NCI-H226 (cell line): ENCODE data around the gene CDC14C.
"Not testable (repeated sequence)": the region's sequence is repeated elsewhere in the genome, so short reads cannot be mapped to it uniquely, and the experiment has no call there.

Experiments
- DNase-seq: peaks from one replicate; pipeline ENCODE4 v3.0.0-alpha.2; 2015

The CDC14C gene

DNA sequence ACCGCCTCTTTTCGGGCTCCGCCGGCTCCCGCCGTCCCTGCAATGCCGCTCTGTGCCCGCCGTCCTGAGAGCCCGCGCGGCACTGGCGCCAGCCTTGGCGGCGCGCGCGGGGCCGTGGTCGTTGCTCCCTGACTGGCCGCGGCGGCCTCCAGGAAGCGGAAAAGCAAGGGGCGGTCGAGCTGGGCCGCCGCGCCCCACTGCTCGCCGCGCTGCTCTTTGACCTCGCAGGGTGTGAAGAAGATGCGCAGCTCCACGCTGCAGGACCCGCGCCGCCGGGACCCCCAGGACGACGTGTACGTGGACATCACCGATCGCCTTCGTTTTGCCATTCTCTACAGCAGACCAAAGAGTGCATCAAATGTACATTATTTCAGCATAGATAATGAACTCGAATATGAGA is at the start of gene CDC14C:
Gene CDC14C (plus strand): TSS at position 115 of the 400 bp plus-strand sequence. CDS start 126 bp downstream, at position 241.
- DNase-seq = no peak

DNA sequence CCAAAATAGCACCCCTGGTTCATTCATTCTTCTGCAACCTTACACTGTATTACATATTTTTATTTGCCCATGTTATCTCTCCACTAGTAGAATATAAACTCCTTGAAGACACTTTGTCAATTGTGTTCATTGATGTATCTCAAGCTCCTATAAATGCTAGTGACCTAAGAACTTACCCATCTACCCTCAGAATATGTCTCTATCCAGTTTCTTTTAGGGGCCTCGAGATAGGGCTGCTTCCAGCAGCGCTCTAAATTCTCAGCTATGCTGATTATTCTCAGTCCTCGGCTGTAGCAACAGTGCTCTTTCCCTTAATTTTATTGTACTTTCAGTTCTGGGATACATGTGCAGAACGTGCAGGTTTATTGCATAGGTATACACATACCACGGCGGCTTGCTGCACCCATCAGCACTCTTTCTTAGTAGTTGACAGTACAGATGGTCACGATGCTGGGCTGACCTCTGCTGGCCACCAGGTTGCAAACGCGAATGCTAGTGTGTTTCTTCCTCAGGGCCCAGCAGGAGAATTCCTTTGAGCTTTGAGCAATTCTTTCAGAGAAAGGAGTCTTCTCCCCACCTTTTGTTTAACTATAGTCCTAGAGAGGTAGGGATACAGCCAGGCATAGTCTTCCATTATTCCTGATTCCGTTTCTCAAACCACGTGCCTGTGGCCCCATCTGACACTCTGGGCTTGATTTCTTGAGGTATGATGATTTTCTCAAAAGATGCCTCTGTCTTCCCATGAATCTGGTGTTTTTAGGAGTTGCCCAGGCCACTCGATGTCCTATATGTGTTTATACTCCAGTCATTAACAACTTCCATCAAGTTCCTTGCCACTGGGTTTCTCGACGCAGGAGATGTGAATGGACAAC is 49.1 kb upstream of the CDC14C start:
- no peak for DNase-seq

DNA sequence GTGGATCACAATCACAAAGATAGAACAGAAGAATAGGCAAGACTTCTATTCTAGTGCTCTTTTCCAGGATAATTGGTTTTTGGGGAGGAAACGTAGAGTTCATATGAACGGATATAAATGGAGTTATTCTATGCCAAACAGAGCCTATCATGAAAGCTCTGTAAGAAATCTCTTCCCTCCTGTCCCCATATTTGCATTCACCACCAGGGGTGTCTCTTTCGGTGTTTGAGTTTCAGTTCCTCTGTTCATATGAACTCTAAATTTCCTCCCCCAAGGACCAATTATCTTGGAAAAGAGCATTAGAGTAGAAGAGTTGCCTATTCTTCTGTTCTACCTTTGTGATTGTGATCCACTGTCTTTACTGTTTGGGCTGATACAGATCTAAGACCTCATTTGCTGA is 48.3 kb upstream of the CDC14C start:
- DNase-seq = no peak

DNA sequence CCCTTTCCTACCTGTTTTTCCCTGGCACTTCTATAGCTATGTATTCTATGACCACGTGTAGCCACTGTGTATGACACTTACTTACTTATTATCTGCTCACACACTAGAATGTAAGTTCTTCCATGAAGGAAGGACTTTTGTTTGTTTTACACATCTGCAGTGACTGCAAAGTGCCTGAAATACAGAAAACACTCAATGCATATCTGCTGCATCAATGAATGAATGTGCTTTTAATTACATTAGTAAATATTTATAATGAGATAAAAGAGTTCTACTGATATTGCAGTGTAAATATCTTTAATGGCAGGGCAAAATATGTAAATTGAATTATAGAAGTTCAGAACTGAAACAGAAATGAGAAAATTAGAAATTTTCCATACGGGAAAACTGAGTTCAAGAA is 43.5 kb upstream of the CDC14C start:
- DNase-seq = no peak

DNA sequence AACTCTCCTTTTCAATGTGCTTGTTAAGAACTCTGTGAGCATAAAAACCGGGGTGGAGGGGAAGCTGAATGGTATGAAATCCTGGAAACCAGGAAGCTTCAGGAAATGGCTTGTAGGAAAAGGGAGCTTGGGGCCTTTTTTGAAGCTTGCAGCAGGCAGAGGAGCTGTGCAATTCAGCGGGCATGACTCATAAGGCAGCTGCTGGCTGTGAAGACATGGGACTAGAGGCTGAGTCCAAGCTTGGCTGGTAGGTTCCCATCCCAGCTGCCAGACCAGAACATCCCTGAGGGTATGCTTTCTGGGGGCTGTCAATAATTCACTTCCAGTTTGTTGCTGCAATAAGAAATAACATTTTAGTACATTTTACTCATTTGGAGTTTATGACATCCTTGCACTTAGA is 36.8 kb upstream of the CDC14C start:
- no peak for DNase-seq

DNA sequence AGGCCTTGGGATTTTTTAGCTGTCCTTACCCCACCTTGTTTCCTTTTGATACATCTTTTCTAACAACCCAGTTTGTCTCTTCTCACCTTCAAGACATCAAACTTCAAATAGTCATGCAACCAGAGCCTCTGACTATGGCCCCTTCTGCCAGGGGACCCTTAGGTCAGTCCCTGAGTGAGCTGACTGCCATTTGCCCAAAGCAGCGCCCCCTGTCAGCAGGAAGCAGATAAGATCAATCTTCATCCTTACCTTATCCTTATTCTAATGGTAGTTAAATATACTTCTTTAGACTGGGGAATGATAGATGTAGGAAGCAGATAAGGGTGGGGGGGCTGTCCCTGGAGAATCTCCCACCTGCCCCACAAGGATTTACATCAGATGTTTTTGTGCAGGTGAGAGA is 29.8 kb upstream of the CDC14C start:
- DNase-seq = no peak

DNA sequence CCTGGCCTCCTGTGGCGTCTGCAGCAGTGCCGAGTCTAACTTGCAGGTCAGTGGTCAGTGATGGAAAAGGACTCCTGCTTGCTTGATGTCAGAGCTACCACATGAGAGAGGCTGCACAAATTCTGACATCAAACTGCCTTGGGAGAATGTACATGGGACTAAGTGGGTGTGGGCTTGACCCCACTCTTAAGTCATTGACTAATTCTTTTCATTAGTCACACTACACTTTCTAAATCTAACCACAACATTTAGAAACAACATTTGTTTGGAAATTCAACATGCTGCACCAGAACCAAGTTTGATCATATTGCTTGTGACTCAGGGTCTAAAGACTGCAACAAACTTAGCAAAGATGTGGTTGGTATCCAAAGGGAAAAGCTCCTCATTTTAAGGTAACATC is 24.4 kb upstream of the CDC14C start:
- no peak for DNase-seq

DNA sequence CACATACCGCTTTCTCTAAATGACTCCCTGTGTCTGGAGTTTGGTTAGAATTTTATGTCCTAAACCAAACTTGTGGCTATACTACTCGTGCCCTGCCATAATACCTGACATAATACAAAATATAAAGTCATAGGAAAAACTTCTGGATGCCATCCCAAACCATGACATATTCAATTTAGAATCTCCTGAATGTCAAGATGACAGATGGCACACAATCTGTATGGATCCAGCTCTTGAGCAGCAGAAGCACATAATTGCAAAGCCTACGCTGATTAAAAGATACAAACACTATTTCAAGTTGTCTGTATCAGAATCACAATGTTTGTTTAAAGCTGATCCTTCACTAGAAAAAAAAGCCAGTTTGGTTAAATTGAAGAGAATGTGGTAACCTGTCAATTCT is 22.4 kb upstream of the CDC14C start:
- DNase-seq = no peak

DNA sequence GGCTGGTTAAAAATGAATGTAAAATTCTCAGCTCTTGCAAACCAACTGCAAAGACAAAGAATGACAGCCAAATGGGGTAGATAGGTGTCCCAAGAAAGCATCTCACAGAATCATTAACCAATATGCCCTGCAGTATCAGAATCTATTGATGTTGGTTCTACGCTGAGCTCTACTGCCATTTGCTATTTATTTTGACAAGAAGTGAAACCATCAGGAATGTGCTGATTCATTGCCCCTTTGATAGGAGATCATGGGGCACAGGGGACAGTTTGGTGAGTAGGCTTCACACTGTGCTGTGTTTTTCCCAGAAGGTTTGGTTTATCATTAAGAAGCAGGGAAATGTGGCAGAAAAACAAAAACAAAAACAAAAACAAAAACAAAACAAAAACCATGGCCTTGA is 19.4 kb upstream of the CDC14C start:
- DNase-seq = no peak

DNA sequence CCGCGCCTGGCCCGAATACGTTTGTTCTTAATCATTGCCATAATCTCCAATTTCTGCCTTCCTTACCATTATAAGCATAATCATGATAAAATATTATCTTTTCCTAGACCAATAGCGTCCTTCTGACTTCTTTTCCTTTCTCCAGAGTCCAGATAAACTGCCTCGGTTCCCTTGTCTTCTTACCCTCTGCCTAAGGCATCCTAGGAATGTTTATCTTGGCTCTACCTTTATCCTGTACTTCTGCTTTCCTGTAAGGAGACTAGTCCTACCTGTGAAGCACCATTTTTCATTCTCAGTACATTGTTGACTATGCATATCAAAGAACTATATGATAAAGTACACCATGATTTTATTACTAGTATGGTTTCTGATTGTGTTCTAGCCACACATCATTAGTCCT is 18.7 kb upstream of the CDC14C start:
- DNase-seq = not testable (repeated sequence)

DNA sequence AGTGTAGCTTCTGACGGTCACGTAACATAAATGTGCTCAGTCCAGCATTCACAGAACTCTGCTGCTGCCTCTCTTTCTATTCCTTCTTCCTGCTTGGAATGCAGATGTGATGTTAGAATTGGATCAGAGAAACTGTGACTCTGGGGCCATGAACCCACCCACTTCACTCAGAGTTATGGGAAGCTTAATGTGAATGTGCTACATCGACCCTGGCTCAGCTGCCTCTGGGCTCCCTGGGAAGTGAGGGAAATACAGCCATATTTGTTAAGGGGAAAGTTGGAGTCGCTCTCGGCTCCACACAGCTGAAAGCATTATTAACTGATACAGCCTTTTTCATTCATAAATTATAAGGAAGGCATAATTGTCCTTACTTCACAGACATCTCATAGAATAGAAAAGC is 14.5 kb upstream of the CDC14C start:
- DNase-seq = not testable (repeated sequence)

DNA sequence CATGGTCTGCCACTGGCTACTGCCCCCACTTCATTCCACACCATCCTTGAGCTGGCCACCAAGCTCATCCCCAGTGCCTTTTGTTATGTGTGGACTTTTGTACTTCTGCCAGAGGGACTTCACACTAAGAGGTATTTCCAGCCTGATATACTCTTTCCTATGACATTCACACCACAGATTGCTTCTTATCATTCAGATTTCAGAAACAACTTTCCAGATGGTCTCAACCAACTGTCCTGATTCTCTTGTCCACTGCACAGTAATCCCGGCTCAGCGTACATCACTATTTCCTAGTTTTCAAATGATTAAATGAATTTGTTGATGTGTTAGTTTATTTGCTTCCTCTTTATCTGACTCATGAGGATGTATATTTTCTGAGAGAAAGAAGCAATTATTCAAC is 7.1 kb downstream of the CDC14C start:
- no peak for DNase-seq

DNA sequence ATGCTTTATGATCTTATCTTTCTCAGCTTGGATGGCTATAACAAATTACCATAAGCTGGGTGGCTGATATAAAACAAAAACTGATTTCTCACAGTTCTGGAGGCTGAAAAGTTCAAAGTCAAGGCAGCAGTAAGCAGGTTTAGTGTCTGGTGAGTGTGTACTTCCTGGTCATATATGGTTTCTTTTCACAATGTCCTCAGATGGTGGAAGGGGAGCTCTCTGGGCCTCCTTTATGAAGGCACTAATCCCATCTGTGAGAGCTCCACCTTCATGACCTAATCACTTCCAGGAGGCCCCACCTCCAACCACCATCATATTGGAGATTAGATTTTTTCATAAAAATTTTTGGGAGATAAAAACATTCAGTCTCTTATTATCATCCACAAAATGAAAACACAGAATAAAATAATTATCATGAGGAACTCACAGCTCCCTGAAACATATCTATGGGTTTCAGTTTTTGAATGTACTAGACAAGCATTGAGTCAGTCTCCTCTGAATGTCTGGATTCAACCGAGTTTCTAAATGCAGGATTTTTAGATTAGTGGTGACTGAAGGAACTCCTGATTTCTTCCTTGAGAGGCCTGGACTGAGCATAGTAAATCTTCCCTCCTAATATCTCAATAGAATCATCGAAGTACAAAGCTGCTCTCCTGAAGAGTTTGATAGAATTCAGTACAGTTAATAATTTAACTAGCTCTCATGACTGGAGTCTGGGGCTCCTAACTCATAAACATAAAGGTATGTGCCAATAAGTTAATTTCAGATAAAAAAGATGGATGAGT is 8.0 kb downstream of the CDC14C start:
- DNase-seq = no peak

DNA sequence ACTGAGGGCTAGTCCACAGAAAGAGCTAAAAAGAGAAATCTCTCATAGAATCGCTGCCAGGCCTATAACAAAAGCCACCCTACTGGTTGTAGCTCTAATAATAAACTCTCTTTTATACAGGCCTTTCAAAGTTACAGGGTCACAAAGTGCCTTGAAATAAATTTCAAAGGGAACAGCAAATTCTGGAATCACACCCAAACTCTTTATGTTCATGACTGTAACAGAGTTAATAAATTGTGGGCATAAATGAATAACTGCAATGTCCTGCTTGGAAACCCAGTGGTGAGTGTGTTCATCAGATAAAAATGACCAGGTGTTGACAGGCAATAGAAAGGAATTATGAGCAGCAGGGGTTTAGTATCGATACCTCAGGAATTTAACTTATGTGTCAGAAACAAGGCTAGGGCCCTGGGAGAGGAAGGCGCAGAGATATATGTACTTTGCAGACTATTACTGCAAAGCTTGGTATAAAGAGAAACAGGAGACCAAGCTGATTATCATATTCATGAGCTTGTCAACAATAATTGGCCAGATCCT is 9.3 kb downstream of the CDC14C start:
- no peak for DNase-seq

DNA sequence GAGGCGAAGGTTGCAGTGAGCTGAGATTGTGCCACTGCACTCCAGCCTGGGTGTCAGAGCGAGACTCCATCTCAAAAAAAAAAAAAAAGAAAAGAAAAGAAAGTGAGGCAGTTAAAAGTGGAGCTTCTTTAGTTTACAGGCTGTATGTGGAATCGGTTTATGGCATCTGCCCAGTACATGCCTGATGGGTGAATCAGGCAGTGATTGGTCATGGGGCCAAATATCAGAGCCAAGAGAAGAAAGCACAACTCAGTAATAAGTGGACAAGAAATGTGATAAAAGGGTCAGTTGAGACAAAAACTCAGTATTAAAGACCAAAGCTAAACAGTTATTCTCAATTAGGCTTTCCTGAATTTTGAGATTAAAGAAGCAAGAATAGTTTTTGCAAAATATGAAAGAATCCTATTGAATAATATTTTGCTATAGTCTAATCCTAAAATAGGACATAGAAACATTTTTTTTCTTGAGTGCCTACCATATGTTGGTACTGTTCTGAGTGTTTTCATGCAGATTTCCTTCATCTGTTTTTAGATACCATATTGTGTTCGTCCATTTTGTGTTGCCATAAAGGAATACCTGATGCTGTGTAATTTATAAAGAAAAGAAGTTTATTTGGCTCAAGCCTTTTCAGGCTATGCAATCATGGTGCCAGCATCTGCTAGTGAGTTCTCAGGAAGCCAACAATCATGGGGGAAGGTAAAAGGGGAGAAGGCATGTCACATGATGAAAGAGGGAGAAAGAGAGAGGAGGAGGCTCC is 14.4 kb downstream of the CDC14C start:
- DNase-seq = no peak

DNA sequence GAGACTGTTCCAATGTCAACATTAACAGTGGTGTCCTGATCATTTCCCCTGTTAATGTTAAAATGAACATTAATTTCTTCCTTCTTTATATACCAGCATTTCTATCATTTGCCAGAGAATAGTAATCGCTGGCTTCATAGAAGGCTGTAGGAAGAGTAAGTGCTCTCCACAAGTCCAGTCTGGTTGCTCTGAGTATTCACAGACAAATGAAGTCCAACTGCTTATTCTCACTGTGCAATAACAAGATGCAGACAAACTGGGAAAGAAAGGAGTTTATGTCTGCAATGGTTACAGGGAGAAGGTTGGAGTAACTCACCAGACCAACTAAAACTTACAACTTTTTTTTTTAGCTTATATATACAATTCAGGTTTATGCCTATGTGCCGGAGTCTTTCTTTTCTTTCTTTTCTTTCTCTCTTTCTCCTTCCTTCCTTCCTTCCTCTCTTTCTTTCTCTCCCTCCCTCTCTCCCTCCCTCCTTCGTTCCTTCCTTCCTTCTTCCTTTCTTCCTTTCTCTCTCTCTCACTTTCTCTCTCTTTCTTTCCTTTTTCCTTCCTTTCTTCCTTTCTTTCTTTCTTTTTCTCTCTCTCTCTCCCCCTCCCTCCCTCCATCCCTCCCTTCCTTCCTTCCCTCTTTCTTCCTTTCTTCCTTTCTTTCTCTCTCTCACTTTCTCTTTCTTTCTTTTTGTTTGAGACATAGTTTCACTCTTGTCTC is 19.1 kb downstream of the CDC14C start:
- no peak for DNase-seq

DNA sequence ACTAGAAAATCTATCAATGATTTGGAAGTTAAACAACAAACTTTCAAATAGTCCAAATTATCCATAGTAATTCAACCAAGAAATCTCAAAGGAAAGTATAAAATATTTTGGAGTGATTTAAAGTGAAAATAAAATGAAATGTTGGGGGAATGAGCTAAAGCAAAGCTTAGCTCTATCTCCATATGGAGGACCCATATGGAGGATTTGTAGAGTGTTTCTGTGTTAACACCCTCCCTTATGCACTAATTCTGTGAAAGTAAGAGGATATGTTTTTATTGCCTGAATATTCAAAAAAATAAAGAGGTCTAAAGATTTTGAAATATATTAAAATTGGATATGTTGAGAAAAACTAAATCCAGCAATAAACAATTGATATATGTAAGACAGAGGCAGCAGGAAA is 31.6 kb downstream of the CDC14C start:
- no peak for DNase-seq

DNA sequence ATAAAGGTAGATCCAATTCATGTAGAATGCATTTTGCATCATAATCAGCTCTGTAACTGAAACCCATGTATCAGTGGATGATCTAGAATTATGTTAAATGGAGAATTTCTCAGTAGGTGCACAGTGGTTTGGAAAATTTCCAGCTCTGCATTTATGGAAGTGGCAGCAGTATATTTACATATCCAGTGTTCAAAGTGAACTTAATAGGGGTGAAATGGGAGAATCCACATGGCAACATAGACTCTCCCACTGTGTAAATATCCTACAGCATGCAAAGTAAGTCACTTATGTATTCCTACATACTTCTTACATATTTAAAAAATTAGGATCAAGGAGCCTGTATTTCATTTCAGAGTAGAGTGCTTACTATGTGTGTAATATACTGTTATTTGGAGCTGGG is 35.3 kb downstream of the CDC14C start:
- DNase-seq = no peak

DNA sequence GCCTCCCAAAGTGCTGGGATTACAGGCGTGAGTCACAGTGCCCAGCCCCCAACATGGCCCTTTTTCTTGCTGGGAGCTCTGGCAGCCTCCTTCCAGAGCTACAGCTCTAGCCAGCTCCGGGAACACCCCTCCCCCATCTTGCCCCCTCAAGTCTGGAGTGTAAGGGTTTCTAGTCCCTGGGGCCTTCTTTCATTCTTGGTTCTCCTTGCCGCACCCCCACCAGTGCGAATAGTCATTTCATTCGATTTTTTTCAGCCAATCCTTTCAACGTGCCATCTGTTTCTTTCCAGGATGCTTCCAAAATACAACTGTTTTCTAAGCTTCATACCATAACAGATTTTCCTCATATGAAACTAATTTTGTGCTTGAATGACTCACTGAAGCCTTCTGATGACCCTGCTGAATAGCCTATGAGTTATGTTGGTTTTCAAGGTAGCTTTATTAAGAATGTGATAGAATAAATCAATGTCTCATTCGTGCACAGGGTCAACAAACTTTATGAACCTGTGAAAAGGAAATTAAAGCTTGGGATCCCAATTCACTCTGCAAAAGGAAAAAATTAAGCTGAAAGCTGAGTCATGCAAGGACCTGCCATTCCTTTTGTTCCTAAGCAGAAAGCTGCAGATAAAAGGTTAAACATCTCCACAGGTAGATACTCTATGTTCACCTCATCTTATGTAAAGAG is 38.6 kb downstream of the CDC14C start:
- no peak for DNase-seq

DNA sequence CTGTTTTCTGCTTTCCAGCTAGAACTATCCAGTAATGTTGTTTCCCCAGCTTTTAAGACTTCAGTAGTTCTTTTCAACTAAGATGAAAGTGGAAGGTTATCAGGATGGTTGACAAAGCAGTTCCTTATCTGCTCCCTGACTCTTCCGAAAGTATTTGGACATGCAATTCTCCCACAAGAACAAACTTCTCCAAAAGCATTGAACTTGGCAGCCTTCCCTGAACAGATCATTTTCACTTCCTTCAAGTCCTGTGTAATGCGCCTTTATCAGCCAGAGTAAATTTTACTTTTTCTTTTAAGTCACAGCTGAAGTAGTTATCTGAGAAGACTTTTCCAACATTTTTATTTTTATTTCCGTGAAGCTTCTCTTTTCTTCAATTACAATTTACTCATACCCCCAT is 39.7 kb downstream of the CDC14C start:
- peak; percentile 5 for DNase-seq

DNA sequence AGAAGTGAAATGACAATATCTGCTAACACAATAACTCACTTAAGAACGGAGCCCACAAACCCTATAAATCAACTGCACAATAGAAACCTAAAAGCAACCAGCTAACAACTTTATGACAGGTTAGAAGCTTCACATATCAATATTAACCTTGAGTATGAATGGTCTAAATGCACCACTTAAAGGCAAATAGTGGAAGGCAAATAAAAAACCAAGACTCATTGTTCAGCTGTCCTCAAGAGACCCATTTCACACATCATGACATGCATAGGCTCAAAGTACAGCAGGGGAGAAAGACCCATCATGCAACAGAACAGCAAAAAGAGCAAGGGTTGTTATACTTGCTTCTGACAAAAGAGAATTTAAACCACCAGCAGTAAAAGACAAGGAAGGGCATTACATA is 46.8 kb downstream of the CDC14C start:
- no peak for DNase-seq

DNA sequence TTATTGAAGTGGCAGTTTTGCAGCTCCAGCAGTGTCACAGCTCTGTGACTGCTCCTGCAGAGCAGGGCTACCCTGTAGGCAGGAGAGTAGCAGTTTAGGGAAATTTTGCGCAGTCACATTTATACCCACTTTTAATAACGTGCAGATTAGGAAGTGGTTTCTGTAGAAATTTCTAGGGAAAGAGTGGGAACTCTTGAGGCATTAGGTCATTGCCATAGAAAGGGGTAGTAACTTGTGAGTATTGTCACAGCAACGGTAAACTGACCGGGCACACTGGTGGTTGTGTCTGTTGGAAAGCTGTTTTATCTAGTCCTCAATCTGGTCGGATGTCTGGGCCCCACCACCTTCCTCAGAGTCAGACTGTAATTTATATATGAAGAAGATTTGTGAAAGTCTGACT is 51.9 kb downstream of the CDC14C start:
- DNase-seq = no peak
